Inflammatory macrophage treated with lipopolysaccharide for 1 hour (primary cell): ENCODE results near the gene KLC1.

Experiments
- DNase-seq, 2 donors: peaks; one replicate each; pipeline ENCODE4 v3.0.0-alpha.2; 2020 to 2022

KLC1 gene

DNA sequence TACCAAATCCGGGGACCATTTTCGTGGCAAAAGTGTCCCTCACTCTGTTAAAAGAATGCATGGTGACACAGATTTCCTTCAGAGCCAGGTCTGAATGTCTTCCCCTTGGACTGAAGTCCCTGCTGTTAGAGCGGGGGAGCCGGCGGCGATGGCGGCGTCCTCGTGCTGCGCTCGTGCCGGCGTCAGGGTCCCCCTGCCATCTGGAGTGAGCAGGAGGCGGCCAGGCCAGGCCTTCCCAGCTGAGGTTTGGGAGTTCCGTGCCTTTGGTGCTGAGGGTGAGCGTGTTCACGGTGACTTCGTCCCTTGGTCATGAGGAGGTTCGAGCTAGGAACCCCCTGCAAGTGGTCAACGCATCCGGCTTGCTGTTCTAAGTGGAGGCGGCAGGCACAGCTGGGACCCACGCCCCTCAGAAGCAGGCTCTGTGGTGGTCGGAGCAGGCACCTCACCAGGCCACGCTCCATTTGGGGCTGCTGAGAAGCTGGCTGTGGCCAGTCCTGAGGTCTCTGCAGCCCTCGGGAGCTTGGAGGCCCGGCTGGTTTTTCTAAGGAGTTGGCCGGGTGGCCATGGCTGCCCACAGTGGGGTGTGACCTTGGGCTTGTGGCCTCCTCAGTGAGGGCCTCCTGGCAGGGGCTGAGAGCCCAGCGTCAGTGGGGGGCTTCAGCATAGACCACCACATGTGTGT, 96.1 kb downstream of the KLC1 start:
- no peak for DNase-seq

DNA sequence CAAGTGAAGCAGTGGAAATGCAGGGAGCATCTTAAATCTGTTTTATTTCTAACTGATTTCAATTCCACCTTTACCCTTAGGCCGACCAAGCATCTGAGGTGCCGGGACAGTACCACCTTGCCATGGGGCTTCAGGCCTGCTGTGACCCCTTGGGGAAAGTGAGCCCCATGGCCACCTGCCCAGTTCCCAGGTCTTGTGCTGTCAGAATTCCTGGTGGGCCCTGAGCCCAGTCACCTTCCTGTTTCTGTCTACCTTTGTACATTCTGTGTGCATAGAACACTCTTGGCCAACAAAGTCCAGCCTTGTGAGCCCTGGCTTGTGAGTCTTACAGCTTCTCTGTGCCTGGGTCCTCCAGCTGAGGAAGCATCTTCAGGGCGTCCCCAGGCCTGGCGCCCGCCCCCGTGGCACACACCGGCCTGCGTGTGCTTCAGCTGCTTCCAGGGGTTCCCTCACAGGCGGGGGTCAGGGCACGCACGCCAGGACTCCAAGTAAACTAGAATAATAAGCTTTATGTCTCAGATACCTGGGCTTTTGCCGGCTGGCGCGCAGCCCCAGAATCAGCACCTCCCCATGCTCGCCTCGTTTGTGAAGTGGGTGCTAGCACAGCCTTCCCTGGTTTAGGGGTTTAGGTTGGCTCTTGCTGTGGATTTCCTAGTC, 96.9 kb downstream of the KLC1 start:
- DNase-seq: no peak

DNA sequence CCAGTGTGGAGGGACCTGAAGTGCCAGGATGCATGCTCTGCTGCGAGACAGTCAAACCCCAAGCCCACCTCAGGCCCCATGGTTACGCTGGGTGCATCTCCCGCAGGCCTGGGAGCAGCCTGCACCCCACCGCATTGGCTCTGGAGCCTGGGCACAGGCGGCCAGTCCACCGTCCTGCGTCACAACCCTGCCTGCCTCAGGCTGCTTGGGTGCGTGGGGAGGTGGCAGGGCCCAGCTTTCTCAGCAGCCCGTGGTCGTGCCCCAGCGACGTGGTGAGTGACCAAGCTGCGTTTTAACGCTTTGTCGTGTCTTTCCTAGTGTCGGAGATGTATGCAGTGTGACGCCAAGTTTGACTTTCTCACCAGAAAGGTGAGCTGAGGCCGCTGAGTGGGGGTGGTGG, 97.5 kb downstream of the KLC1 start:
- DNase-seq: no peak

DNA sequence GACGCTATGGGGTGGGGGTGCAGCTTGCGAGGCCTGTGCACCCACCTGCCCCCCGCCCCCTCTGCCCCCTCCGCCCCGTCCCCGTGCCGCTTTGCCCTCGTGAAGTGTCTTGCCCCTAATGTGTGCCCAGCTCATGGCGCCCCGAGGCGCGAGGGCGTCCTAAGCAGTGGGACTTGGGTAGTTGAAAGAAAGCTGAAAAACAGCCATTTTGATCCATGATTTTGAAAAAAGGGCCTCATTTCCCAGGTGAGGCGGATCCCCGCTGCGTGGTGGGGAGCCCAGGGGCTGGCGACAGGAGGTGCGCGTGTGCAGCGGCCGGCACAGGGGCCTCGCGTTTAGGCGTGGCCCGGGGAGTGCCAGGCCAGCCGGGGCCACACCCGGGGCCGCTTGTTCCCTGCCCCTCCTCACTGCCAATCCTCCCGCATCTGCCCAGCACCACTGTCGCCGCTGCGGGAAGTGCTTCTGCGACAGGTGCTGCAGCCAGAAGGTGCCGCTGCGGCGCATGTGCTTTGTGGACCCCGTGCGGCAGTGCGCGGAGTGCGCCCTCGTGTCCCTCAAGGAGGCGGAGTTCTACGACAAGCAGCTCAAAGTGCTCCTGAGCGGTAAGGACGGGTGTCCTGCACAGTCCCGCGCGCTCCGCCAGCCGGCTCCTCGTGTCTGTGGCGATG, 98.4 kb downstream of the KLC1 start:
- no peak for DNase-seq

DNA sequence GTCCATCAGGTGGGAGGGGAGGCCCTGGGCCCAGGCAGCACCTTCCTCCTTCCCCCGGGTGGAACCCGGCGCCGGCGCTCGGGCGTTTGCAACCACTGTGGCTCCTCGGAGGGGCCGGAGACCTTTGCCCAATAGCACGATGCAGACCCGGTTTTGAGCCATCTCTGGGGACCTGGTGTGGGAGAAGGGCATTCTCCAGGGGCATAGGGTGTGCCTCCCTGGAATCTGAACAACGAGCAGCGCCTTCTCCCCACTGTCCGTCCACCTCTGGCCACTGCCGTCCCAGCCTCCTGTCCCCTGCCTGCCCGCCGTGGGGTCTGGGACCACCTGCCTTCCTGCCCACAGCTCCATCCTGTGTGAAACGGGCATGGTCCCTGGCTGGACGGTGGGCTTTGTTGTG, 99.1 kb downstream of the KLC1 start:
- DNase-seq: no peak

DNA sequence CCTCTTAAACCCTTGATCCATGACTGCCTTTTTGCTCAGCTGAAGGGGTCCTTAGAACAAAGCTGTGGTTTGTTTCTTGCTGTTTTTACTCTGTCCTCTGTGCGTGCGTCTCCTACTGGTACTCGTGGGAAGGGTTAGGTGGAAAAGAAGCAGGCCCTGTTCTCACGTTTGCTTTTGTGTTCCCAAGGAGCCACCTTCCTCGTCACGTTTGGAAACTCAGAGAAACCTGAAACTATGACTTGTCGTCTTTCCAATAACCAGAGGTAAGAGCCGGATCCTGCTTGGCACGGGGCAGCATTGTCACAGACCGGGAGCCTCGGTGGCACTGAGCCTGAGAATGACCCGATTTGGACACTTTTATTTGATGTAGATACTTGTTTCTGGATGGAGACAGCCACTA, 99.7 kb downstream of the KLC1 start:
- DNase-seq: no peak

DNA sequence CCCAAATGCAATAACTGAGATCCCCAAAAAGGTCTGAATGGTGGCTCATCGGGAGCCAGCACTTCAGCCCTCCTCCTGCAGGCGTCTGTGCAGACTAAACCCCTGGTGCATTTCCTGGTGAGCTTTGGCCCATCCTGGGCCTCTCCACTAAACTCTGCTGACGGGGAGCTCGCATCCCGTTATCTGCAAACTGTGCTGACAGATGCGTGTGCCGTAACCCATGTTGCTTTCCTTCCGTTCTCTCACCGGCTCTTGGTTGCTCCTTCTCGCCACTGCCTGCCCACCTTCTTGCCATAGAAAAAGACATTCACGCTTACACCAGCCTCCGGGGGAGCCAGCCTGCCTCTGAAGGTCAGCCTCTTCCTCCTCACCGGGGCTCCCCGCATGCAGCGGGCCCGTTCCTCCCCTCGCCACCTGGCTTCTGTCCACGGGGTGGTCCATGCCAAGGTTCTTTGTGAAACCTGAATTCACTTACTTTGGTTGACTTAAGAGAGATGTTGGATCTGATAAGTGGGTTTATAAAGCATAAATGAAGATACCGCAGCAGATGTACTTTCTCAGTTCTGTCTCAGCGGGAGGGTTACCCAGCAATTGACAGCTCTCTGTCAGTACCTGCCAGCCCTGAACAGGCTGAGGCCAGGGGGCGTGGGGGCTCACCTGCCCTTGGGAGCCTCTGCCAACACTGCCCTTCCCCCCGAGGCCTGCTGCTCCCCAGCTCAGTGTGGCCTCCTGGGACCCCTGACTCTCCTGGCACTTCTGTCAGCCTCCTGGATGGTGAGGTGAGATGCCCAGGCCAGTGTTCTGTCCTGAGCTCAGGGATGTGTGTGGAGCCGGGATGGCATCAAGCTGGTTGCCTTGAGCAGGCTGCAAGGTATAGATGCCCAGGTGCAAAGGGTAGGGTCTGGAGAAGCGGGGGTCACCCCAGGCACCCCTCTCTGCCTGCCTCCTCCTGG, 100.8 kb downstream of the KLC1 start:
- no peak for DNase-seq

DNA sequence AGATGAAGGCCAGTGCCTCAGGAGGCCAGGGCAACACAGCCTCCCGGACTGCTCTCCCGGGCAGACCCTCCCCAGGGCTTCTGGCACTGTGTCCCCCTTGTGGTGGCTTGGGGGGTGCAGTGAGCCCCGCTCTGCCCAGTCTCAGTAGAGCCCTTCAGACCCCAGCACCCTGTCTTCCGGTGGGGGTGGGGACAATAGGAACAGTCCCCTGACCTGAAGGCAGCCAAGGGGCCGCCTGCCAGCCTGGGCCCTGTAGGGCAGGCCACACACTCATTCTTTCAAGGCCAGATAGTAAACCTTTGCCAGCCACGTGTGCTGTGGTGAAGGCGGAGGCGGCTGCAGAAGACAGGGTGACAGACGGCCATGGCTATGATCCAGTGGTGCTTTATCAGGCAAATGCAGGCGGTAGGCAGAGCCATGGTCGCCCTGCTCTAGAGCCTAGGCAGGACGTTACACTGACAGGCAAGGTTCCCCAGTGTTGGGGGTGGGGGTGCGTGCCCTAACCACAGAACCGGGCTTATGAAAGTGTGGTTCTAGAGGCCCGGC, 101.6 kb downstream of the KLC1 start:
- no peak for DNase-seq

DNA sequence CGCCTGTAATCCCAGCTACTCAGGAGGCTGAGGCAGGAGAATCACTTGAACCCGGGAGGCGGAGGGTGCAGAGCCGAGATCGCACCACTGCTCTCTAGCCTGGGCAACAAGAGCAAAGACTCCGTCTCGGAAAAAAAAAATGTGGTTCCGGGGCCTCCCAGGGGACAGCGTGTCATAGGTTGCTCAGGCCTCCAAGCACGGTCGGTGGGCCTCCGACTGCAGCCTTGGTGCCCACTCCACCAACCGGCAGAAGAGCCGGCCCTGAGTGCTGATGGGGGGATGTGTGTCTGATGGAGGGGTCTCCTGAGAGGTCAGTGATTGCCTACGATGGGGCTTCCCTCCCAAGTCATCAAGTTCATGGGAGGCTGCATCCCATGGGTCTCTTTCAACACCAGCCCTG, 102.5 kb downstream of the KLC1 start:
- DNase-seq: no peak

DNA sequence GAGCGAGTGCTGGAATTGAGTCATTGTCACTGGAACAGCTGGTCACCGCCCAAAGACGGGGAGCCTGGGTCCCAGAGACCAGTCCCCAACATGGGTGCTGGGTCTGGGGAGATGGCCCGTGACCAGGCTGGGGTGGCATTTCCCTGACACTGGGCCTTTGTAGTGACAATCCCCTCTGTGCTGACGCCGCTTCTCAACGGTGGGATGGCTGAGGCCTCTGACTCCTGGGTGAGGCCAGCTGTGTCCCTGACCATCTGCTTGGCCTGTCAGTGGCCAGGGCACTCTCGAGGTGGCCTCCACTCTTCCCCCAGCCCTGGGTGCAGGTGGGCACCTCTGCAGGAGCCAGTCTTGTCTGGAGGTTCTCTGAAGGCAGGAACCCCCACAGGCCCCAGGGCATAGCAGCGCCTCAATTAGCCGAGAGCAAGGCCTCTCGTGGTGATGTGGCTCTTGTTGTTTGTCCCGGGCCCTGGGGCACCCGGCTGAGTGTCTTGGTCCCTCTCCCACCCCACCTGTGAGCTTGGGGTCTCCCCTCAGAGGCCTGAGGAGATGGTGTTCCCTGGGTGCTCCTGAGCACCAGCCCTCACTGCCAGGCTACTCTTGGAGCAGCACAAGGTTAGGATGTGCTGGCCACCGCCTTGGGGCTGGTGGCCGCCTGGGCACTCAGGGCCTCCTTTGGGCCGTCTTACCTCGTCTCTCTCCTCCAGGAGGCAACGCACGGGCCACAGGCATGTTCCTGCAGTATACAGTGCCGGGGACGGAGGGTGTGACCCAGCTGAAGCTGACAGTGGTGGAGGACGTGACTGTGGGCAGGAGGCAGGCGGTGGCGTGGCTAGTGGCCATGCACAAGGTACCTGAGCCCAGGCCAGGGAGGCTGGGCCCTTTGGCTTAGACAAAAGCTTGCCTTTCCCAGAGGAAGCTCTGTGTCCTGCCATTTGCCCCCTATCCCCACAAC, 103.2 kb downstream of the KLC1 start:
- DNase-seq: no peak

DNA sequence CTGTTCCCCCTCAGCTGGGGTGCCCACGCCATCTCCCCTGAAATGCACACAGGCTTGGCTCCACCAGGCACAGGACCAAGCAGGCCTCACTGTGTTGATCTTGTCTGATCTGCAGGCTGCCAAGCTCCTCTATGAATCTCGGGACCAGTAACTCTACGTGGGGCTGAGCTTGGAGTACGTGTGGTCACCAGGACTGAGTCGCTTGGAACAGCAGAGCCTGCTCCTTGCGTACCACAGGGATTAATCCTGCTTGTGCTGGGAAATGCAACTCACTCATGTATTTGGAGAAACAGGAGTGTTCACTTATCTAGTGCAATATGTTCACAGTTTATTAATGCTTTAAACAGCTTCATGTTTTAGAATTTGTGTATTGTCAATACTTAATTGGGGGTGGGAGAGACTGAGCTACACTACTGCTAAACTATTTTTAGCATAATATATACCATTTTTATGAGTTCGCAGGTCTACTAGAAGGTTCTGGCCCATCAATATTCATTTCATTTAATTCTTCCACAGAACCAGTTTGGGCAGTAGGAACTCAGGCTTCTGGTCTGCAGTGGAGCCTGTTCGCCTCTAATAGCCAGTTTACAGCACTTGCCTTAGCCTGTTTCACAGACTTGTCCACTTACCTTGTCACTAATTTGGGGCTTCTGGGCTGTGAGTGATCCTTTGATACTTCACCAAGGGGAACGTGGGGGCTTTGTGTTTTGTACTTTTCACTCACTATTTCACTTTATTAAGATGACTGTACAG, 104.0 kb downstream of the KLC1 start:
- no peak for DNase-seq

DNA sequence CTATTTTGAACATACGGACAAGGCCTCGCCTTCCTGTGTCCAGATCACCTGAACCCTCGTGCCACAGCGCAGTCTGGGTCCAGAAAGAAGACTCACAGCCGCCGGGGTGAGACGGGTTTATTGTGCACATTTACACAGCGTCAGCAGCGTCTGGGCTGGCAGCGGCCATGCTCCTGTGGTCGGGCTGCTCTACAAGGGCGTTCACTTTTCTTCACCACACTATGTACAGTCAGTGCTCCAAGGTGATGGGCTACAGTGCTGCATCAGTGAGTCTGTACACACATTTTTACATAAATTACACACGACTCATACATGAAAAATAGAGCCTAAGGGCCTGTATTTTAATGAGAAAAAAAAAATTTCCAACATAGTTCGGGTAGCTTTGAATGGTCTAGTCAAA, 104.6 kb downstream of the KLC1 start:
- no peak for DNase-seq

DNA sequence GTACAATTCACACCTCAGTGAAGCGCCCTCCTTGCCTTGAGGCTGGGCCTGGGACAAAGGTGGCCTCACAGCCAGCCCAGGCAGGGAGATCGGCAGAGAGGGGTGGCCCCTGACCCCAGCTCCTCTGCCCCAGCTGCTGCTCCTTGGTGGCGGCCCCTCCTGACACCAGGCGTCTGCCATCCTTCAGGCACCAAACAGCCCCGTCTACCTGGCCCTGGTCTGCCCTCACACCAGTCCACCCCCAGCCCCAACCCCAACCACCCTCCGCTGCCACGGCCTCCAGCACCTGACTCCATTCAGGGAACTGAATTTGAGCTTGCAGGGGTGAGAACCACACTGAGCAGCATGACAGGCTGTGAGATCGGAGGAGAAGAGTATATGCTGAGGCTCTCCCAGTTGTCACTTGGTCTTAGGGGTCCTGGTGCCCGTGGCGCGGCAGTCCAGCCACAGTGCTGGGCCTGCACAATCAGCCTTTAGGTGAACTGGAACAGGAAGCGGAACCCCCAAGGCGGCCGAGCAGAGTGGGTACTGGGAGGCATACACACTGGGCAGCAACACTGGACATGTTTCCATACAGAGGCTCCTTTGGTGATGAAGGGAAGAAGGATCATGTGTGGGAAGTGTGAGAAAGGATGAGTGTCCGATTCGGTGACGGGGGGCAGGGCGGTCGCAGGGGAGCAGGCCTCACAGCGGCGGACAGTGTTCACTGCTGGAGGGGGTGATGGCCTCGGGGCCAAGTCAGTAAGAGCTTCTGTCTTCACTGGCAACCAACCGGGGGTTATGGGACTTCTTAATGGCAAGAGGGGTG, 105.3 kb downstream of the KLC1 start:
- DNase-seq: no peak

DNA sequence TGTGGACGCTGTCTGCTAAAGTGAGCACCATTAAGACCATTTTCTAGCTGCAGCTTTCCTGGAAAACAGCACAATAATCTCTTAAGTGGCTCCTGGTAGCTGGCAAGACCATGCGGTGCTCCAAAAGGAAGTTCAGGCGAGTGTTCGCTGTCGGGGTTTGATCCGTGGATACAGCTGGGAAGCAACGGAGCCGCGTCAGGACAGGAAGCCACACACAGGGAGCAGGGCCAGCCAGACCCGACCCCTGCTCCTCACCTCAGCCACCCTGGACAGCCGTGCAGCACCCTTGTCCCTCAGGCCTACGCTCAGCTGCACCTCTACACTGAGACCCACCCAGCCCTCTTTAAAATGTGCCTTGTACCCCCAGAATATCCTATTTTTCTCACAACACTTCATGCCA, 106.0 kb downstream of the KLC1 start:
- no peak for DNase-seq

DNA sequence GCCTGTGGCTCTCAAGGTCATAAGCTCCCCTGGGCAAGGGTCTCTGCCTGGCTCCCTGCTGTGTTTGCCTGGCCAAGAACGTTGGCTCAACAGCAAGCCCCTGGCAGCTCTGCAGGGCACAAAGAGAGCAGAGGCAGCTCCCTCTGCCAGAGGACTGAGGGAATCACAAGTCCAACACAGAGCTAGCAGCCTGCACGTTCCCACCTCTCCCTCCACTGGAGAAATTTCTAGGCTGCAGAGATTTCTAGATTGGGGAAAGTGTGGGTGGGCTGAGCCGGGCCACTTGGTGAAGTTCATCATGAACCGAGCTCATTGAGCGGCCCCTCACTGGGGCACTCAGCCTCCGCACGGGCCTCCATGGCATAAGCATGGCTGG, 106.4 kb downstream of the KLC1 start:
- no peak for DNase-seq

DNA sequence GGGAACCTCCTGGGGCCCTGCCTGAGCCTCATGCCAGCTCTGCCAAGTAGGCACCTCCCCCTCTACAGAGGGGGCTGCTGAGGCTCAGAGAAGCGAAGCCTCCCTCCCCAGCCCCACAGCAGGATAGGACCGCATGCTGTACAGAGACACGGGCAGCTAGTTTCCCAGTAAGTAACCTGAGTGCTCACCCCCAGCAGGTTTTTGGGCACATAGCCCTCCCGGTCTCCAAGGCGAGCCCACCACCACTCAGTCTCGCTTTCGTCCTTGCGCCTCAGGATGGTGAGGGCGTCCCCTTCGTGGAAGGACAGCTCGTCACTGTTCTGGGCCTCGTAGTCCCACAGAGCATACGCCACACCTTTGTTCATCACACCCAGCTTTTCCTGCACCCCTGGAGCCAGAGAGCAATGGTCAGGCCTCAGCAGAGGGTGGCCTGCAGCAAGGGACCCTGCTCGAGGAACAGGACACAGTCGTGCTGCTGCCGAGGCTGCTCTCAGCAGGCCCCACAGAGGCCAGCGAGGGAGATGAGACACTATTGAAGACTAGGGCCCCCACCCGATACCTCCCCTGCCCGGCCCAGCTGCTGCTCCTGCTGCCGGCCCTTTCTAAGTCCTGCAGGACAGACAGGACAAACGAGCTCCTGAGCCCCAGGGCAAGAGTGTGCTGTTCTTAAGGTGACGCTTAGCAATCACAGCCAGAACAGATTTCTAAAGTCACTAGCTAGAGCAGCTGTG, 107.0 kb downstream of the KLC1 start:
- no peak for DNase-seq

DNA sequence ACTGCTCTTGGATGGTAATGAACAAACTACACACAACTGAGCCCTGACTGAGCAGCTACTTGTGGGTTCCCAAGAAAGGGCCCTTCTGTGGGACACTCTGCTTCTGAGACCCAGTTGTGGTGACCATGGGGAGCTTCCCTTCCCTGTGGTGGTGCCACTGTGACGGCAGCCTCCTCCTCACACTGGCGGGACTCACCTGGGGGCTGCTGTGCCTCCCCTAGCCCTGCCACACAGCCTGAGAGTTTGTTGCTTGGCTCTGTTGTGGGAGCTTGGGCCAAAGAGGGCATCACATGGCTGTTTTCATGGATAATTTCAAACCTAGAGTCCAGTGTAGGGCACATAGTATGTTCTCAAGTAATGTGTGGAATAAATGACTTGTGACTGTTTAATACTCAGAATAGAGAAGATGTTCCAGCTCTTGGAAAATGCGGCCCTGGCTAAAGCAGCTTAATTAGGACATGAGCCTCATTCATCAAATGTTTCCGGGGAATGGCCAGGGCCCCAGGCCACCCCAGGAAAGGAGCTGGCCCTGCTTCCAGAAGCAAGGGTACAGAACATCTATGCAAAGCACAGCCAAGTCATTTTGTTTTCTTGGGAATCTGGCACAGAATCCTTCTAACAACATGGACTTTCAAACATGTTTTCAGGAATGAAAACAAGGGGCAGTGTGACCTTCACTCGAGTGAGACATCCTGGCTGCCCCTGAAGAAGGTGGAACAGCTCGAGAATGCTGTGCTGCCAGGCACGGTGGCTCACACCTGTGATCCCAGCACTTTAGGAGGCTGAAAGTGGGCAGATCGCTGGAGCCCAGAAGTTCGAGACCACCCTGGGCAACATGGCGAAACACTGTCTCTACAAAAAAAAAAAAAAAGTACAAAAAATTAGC, 107.8 kb downstream of the KLC1 start:
- DNase-seq: no peak

DNA sequence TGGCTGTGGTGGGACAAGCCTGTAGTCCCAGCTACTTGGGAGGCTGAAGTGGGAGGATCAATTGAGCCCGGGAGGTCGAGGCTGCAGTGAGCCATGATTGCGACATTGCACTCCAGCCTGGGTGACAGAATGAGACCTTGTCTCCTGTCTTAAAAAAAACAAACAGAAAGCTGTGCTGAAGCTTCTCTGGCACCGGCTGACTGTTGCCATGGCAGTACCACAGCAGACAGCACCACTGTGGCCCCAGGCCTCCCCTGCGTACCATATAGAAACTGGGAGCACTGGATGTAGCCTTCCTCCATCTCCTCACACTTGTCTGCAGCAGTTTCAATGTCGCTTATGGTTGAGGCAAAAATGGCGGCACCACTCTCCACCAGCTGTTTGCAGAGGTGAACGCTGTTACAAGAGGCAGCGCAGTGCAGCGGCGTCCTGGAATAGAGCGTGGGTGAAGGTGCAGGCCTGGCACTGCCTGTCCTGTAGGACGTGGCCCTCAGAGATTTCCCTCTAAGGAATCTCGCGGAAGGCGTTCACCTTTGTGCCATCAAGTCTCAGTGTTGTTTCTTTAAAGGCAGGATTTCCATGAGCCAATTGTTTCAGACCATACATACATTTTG, 108.5 kb downstream of the KLC1 start:
- DNase-seq: no peak
